ENCODE results near the gene UMODL1. TPM values are rescaled to one million over a fixed set of nuclear protein-coding genes. Genes with fewer than 3 reads are reported as not detected.

Gene UMODL1
- total and polyA plus RNA-seq, 2 experiments from 2014 or later, result not detected

GRCh38 chr21:42149656-42150473 lies 78.7 kb downstream of the UMODL1 start:
- Histone ChIP-seq H3K27ac (no peak overlapping the region), H3K36me3 (no peaks in the 10 kb centered on the region), H3K27me3 (no peaks in the 10 kb centered on the region), H3K4me3 (no peak overlapping the region), H3K9me3 (ENCODE audit: low read depth) (no peaks in the 10 kb centered on the region), H3K4me1 (ENCODE audit: low read depth) (no peaks in the 10 kb centered on the region)
- DNase-seq (ENCODE audit: low read depth in 1 of 2, low spot score in 1 of 2), result no peak
- no peak for TF ChIP-seq CTCF (IDR thresholded peaks at IDR 0.05; ENCODE audit: low read depth, low read length)

GRCh38 chr21:42150474-42151085 lies 79.5 kb downstream of the UMODL1 start:
- Histone ChIP-seq H3K4me3 (no peak overlapping the region), H3K36me3 (no peaks in the 10 kb centered on the region), H3K4me1 (ENCODE audit: low read depth) (no peaks in the 10 kb centered on the region), H3K27ac (no peak overlapping the region), H3K9me3 (ENCODE audit: low read depth) (no peaks in the 10 kb centered on the region), H3K27me3 (no peaks in the 10 kb centered on the region)
- no peak for DNase-seq (ENCODE audit: low read depth in 1 of 2, low spot score in 1 of 2)
- no peak for TF ChIP-seq CTCF (IDR thresholded peaks at IDR 0.05; ENCODE audit: low read depth, low read length)

- H3K4me1 ChIP-seq (ENCODE audit: low read depth), result no peaks in the 10 kb centered on the region
- no peak for TF ChIP-seq CTCF (IDR thresholded peaks at IDR 0.05; ENCODE audit: low read depth, low read length)
- H3K27ac ChIP-seq, result no peak overlapping the region
- DNase-seq (ENCODE audit: low read depth in 1 of 2, low spot score in 1 of 2), result no peak
- H3K9me3 ChIP-seq (ENCODE audit: low read depth), result no peaks in the 10 kb centered on the region
- no peaks in the 10 kb centered on the region for H3K27me3 ChIP-seq
- no peaks in the 10 kb centered on the region for H3K36me3 ChIP-seq
- no peak overlapping the region for H3K4me3 ChIP-seq
Observed at GRCh38 chr21:42151148-42151947, 80.2 kb downstream of the UMODL1 start.

GRCh38 chr21:42151948-42152220 lies 80.8 kb downstream of the UMODL1 start:
- Histone ChIP-seq H3K27ac (no peak overlapping the region), H3K4me3 (no peak overlapping the region)
- DNase-seq (ENCODE audit: low read depth in 1 of 2, low spot score in 1 of 2), result no peak

More at GRCh38 chr21:42151948-42152220, 80.8 kb downstream of the UMODL1 start:
- H3K4me1 ChIP-seq (ENCODE audit: low read depth), result no peaks in the 10 kb centered on the region
- TF ChIP-seq CTCF (IDR thresholded peaks at IDR 0.05; ENCODE audit: low read depth, low read length), result no peak
- no peaks in the 10 kb centered on the region for H3K9me3 ChIP-seq (ENCODE audit: low read depth)
- no peaks in the 10 kb centered on the region for H3K27me3 ChIP-seq
- no peaks in the 10 kb centered on the region for H3K36me3 ChIP-seq

Measured in cardiac muscle cell (in vitro differentiated cells and primary cell).